HG03066 (cell line): ENCODE results near the gene GALNT18.

Experiments
- ATAC-seq: cut with Tn5 transposase; IDR thresholded peaks from one replicate; pipeline ENCODE4 v1.9.1; 2021; ENCODE audit warnings: low read depth; ENCODE audit not compliant: unreplicated experiment

Gene GALNT18

GRCh38 chr11:11505190-11505589 lies 116.6 kb downstream of the GALNT18 start:
- no peak for ATAC-seq

GRCh38 chr11:11504071-11504470 lies 117.7 kb downstream of the GALNT18 start:
- ATAC-seq, result no peak

GRCh38 chr11:11502263-11502861 lies 119.4 kb downstream of the GALNT18 start:
- ATAC-seq, result no peak

- ATAC-seq, result no peak
Observed at GRCh38 chr11:11501546-11502262, 120.1 kb downstream of the GALNT18 start.

- no peak for ATAC-seq
Observed at GRCh38 chr11:11500744-11501487, 120.9 kb downstream of the GALNT18 start.

- no peak for ATAC-seq
Observed at GRCh38 chr11:11499300-11499699, 122.5 kb downstream of the GALNT18 start.

- ATAC-seq, result no peak
Observed at GRCh38 chr11:11498195-11498594, 123.6 kb downstream of the GALNT18 start.

- ATAC-seq, result no peak
Observed at GRCh38 chr11:11496879-11497278, 124.9 kb downstream of the GALNT18 start.

- no peak for ATAC-seq
Observed at GRCh38 chr11:11494348-11494747, 127.5 kb downstream of the GALNT18 start.

GRCh38 chr11:11493698-11494097 lies 128.1 kb downstream of the GALNT18 start:
- ATAC-seq, result no peak

- no peak for ATAC-seq
Observed at GRCh38 chr11:11491589-11491988, 130.2 kb downstream of the GALNT18 start.

GRCh38 chr11:11491014-11491413 lies 130.8 kb downstream of the GALNT18 start:
- no peak for ATAC-seq

GRCh38 chr11:11486423-11486822 lies 135.4 kb downstream of the GALNT18 start:
- ATAC-seq, result no peak

GRCh38 chr11:11486002-11486401 lies 135.8 kb downstream of the GALNT18 start:
- ATAC-seq, result no peak

GRCh38 chr11:11483627-11484026 lies 138.2 kb downstream of the GALNT18 start:
- ATAC-seq, result no peak

- ATAC-seq, result no peak
Observed at GRCh38 chr11:11482730-11483129, 139.1 kb downstream of the GALNT18 start.

GRCh38 chr11:11481371-11481770 lies 140.4 kb downstream of the GALNT18 start:
- ATAC-seq, result no peak

GRCh38 chr11:11480971-11481370 lies 140.8 kb downstream of the GALNT18 start:
- no peak for ATAC-seq

GRCh38 chr11:11478687-11479086 lies 143.1 kb downstream of the GALNT18 start:
- no peak for ATAC-seq

- ATAC-seq, result no peak
Observed at GRCh38 chr11:11477695-11478420, 143.9 kb downstream of the GALNT18 start.
